Ectodermal cell (in vitro differentiated cells): ENCODE measurements around the gene PTH1R.

Experiments used
- H3K27ac ChIP-seq: 2 replicates; pipeline ENCODE4 v1.7.0; 2013; ENCODE audit warnings: mild to moderate bottlenecking, low read depth, low read length; ENCODE audit not compliant: insufficient read depth, poor library complexity, severe bottlenecking
- H3K27me3 ChIP-seq: 2 replicates; pipeline ENCODE4 v1.7.0; 2013; ENCODE audit warnings: mild to moderate bottlenecking, low read length; ENCODE audit not compliant: insufficient read depth, control insufficient read depth, poor library complexity, severe bottlenecking
- H3K36me3 ChIP-seq: one replicate; pipeline ENCODE4 v1.7.0; 2013; ENCODE audit warnings: low read length; ENCODE audit not compliant: control insufficient read depth, insufficient read depth
- H3K4me1 ChIP-seq: one replicate; pipeline ENCODE4 v1.7.0; 2013; ENCODE audit warnings: low read length; ENCODE audit not compliant: control insufficient read depth, insufficient read depth
- H3K4me3 ChIP-seq: 2 replicates; pipeline ENCODE4 v1.7.0; 2013; ENCODE audit warnings: low read depth, low read length, control low read depth; ENCODE audit not compliant: insufficient read depth
- H3K9me3 ChIP-seq: 2 replicates; pipeline ENCODE4 v1.7.0; 2013; ENCODE audit warnings: mild to moderate bottlenecking, low read length, moderate library complexity; ENCODE audit not compliant: control insufficient read depth
- WGBS, 2 experiments: methylation state at CpG; one replicate each; pipeline ENCODE4 v1.1.7; 2013; ENCODE audit warnings: missing lambda C conversion rate in 2 of 2; 5-methylcytosine and 5-hydroxymethylcytosine counted together

The PTH1R gene

DNA sequence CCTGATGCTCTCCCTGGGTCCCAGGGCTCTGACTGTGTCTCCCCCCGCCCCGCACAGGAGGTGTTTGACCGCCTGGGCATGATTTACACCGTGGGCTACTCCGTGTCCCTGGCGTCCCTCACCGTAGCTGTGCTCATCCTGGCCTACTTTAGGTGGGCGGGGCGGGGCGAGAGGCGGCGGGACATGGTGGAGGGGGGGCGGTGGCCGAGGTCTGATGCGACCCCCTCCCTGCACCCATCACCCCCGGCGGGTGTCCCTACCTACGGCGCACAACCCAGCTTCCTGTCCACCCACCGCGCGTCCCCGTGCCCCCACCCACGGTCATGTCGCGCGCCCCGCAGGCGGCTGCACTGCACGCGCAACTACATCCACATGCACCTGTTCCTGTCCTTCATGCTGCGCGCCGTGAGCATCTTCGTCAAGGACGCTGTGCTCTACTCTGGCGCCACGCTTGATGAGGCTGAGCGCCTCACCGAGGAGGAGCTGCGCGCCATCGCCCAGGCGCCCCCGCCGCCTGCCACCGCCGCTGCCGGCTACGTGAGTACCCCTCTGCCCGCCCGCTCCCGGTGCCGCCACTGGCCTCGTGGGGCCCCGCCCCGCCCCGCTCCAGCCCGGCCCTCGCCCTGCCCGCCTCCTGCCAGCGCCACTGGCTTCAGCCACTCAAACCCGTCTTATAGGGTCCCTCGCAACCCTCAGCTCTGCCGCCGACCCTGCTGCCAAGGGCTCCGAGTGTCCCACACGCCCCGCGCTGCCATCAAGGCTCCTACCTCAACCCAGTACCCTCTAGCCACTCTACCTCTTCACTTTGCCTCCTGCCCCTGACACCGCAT is 21.0 kb downstream of the PTH1R start:
- peaks cover 13% of the 10 kb centered on the region for H3K27me3 ChIP-seq
- H3K4me1 ChIP-seq = no peaks in the 10 kb centered on the region
- 78% methylated on average over 71 of the region's 71 CpGs for whole genome bisulfite sequencing, 2 experiments
- no peak overlapping the region for H3K4me3 ChIP-seq
- H3K36me3 ChIP-seq = no peaks in the 10 kb centered on the region
- no peaks in the 10 kb centered on the region for H3K9me3 ChIP-seq
- no peak overlapping the region for H3K27ac ChIP-seq

DNA sequence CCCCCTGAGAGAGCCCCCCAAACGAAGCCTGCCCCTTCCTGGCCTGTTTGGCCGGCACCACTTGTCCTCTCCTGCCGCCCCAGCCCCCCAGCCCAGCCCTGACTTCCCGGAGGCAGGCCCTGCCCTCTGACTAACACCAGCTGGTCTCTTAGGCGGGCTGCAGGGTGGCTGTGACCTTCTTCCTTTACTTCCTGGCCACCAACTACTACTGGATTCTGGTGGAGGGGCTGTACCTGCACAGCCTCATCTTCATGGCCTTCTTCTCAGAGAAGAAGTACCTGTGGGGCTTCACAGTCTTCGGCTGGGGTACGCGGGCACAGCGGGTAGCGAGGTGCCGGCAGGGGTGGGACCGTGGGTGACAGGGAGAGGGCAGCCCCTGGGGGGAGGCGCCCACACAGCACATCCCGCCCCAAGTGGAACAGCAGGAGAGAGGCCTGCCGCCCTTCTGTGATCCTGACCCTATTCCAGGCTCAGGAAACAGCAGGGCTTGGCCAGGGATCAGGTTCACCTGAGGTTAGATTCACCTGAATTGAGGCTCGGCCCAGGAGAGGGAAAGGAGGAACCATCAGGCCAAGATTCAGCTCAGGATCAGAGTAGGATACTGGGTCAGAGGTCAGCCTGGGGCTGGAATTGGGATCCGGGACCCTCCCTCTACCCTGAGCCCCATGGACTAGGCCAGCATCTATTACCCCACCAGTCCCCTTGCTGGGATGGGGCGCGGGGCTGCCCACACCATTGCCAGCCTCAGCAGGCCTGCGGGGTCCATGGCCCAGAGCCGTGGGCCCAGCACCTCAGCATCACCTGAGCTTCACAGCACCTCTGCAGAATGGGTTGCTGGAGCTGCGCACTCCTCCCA is 21.9 kb downstream of the PTH1R start:
- Histone ChIP-seq H3K27me3 (peaks cover 9% of the 10 kb centered on the region), H3K4me3 (no peak overlapping the region), H3K9me3 (no peaks in the 10 kb centered on the region), H3K4me1 (no peaks in the 10 kb centered on the region), H3K36me3 (no peaks in the 10 kb centered on the region), H3K27ac (no peak overlapping the region)
- WGBS, 2 experiments = 89 to 91% methylated on average over 22 of the region's 22 CpGs

DNA sequence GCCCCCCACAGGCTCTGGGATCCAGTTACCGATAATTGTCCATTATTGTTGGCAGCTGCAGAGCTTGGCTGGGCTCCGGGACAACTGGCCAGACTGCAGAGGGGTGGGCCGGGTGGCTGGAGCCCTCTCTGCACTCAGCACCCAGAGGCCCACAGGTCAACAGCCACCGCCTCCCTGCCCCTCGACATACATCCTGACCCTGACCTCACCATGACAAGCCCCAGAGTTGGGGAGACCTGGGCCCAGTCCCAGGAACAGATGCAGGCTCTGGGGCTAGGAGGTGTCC is 22.4 kb downstream of the PTH1R start:
- no peak overlapping the region for H3K27ac ChIP-seq
- no peaks in the 10 kb centered on the region for H3K4me1 ChIP-seq
- peaks cover 9% of the 10 kb centered on the region for H3K27me3 ChIP-seq
- H3K9me3 ChIP-seq = no peaks in the 10 kb centered on the region
- no peak overlapping the region for H3K4me3 ChIP-seq
- 87 to 91% methylated on average over 5 of the region's 5 CpGs for WGBS, 2 experiments
- H3K36me3 ChIP-seq = no peaks in the 10 kb centered on the region

DNA sequence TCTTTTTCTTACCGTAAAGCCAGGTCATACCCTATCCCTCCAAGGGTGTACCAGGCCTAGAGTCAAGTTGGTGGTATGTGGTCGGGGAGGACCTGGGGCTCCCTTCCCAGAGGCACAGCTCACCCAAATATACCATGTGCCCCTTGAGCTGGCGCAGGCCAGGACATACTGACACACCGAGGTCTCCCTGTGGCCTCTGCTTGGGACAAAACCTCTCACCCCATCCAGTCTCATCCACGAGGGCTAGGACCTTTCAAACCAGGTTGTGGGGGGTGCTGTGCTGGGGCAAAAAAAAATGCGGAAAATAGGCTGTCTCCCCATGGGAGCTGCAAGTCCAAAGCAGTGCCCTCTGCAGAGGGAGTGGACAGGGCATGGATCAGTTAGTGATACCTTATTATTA is 22.8 kb downstream of the PTH1R start:
- Histone ChIP-seq H3K27ac (no peak overlapping the region), H3K4me1 (no peaks in the 10 kb centered on the region), H3K27me3 (peaks cover 9% of the 10 kb centered on the region), H3K4me3 (no peak overlapping the region), H3K36me3 (no peaks in the 10 kb centered on the region), H3K9me3 (no peaks in the 10 kb centered on the region)
- WGBS, 2 experiments = 90 to 93% methylated on average over 6 of the region's 6 CpGs

GRCh38 chr3:46901061-46901460 is 23.5 kb downstream of the PTH1R start:
- H3K36me3 ChIP-seq = no peaks in the 10 kb centered on the region
- no peaks in the 10 kb centered on the region for H3K4me1 ChIP-seq
- 89 to 91% methylated on average over 3 of the region's 3 CpGs for WGBS, 2 experiments
- H3K4me3 ChIP-seq = no peak overlapping the region
- H3K27me3 ChIP-seq = peaks cover 9% of the 10 kb centered on the region
- H3K27ac ChIP-seq = no peak overlapping the region
- no peaks in the 10 kb centered on the region for H3K9me3 ChIP-seq

DNA sequence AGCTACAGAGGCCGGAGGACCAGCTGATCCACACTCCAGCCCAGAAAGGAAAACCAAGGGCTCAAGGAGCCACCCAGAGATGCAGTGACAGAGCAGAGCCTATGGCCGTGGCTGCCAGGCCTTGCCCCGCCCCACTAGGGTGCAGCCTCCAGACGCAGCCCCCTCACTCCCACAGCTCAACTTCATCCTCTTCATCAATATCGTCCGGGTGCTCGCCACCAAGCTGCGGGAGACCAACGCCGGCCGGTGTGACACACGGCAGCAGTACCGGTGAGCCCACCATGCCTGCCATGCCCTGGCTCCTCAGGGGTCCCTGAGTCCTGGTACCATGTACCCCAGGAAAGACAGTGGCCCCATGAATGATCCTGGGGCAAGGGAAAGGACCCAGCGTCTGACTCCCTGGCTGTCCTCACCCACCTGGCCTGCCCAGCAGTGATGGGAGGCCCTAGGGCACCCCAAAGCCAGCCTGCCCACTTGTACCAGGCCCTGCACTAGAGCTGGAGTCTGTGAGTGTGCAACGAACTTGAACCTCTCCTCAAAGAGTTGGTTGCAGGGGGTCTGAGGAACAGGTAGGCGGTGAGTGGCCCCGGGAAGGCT is 24.2 kb downstream of the PTH1R start:
- Histone ChIP-seq H3K4me1 (no peaks in the 10 kb centered on the region), H3K27ac (no peak overlapping the region), H3K36me3 (no peaks in the 10 kb centered on the region), H3K4me3 (no peak overlapping the region), H3K27me3 (peaks cover 9% of the 10 kb centered on the region), H3K9me3 (no peaks in the 10 kb centered on the region)
- 91 to 92% methylated on average over 17 of the region's 17 CpGs for WGBS, 2 experiments

GRCh38 chr3:46902188-46902631 is 24.7 kb downstream of the PTH1R start:
- no peaks in the 10 kb centered on the region for H3K4me1 ChIP-seq
- 92% methylated on average over 15 of the region's 15 CpGs for WGBS, 2 experiments
- no peak overlapping the region for H3K4me3 ChIP-seq
- no peaks in the 10 kb centered on the region for H3K36me3 ChIP-seq
- peaks cover 9% of the 10 kb centered on the region for H3K27me3 ChIP-seq
- H3K27ac ChIP-seq = no peak overlapping the region
- H3K9me3 ChIP-seq = no peaks in the 10 kb centered on the region

DNA sequence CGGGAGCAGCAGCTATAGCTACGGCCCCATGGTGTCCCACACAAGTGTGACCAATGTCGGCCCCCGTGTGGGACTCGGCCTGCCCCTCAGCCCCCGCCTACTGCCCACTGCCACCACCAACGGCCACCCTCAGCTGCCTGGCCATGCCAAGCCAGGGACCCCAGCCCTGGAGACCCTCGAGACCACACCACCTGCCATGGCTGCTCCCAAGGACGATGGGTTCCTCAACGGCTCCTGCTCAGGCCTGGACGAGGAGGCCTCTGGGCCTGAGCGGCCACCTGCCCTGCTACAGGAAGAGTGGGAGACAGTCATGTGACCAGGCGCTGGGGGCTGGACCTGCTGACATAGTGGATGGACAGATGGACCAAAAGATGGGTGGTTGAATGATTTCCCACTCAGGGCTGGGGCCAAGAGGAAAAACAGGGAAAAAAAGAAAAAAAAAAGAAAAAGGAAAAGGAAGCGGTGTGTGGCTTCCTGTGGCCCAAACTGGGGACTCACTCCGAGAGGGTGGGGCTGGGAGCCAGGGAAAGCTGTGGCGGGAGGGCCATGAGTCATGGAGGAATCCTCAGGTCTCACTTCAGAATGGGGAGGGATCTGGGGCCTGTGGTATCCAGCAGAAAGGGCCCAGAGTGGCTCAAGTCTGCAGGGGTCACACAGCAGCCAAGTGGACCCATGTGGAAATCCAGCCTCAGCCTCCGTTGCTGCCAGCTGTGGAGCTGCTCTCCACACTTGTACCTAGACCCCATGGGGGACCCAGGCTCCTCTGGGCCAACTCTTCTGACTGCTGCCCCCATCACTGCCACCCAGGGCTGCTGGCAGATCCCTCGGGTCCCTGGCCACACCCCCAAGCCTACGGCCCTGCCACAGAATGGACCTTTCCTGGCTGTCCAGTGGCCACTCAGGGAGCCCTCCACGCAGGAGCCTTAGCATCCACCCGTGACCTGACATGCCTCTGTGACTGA is 26.1 kb downstream of the PTH1R start:
- H3K27ac ChIP-seq = no peak overlapping the region
- H3K36me3 ChIP-seq = no peaks in the 10 kb centered on the region
- 90 to 92% methylated on average over 21 of the region's 21 CpGs for WGBS, 2 experiments
- no peak overlapping the region for H3K4me3 ChIP-seq
- peaks cover 6% of the 10 kb centered on the region for H3K27me3 ChIP-seq
- H3K4me1 ChIP-seq = no peaks in the 10 kb centered on the region
- H3K9me3 ChIP-seq = no peaks in the 10 kb centered on the region

GRCh38 chr3:46904303-46905212 is 27.0 kb downstream of the PTH1R start:
- no peak overlapping the region for H3K4me3 ChIP-seq
- H3K36me3 ChIP-seq = no peaks in the 10 kb centered on the region
- no peaks in the 10 kb centered on the region for H3K27me3 ChIP-seq
- no peaks in the 10 kb centered on the region for H3K9me3 ChIP-seq
- H3K27ac ChIP-seq = no peak overlapping the region
- H3K4me1 ChIP-seq = no peaks in the 10 kb centered on the region
- 87 to 91% methylated on average over 18 of the region's 18 CpGs for WGBS, 2 experiments
